GM12878 (cell line): ENCODE data around the gene SLC20A1. TPM values are rescaled to one million over a fixed set of nuclear protein-coding genes. Genes with fewer than 3 reads are reported as not detected.

Source experiments
- ATAC-seq: fragments of 200-7000 bp; cut with Tn5 transposase; 3 replicates; pipeline ENCODE4 v1.9.1; 2020; ENCODE audit warnings: mild to moderate bottlenecking, moderate library complexity
- BruUV-seq: library from RNA; stranded (reverse); fragments of 400-500 nt; replicated peaks from 2 replicates; lab custom pipeline; 2021; lab: Mats Ljungman, UMichigan
- CTCF ChIA-PET: fragments of 300-600 bp; sonication (Branson Sonifier 250); formaldehyde crosslinking; extraction: SDS; loops from one replicate; lab custom pipeline; 2021; ENCODE audit warnings: inconsistent platforms; lab: Yijun Ruan, JAX
- POLR2A ChIA-PET: fragments of 350-600 bp; formaldehyde crosslinking; extraction: SDS; loops from one replicate; lab custom pipeline; 2021; ENCODE audit warnings: inconsistent platforms; lab: Charles Lee
- RAD21 ChIA-PET: fragments of 300-600 bp; sonication (Branson Sonifier 250); formaldehyde crosslinking; loops from one replicate; lab custom pipeline; 2023; ENCODE audit warnings: antibody characterized with exemption; ENCODE audit not compliant: unreplicated experiment; lab: Charles Lee
- SMC1A ChIA-PET: fragments of 300-600 bp; sonication (Branson Sonifier 250); formaldehyde crosslinking; loops from one replicate; lab custom pipeline; 2023; ENCODE audit not compliant: unreplicated experiment, uncharacterized antibody; lab: Charles Lee
- DNase-seq: peaks from one replicate; pipeline ENCODE4 v3.0.0-alpha.2; 2011; ENCODE audit warnings: low read depth, low spot score
- FAIRE-seq: peaks from 3 replicates; lab custom pipeline; 2011; peaks lifted over from hg19 to GRCh38; lab: Jason Lieb, UNC
- H2AFZ ChIP-seq: 2 replicates; pipeline ENCODE4 v1.6.0; 2011; ENCODE audit warnings: low read depth, low read length, control low read depth; ENCODE audit not compliant: control insufficient read depth
- H3K27ac ChIP-seq: 2 replicates; pipeline ENCODE4 v1.5.1; 2011; ENCODE audit warnings: control low read depth; ENCODE audit not compliant: control insufficient read depth, insufficient read depth
- H3K27me3 ChIP-seq, 2 experiments: replicated peaks in 1 of 2; 2 replicates each; pipeline versions ENCODE4 v1.6.0 to v1.6.1; 2011; ENCODE audit warnings: low read length in 1 of 2; ENCODE audit not compliant: control insufficient read depth in 2 of 2, insufficient read depth in 2 of 2
- H3K36me3 ChIP-seq, 2 experiments: 2 replicates each; pipeline ENCODE4 v1.5.1; 2011; ENCODE audit warnings: low read length in 1 of 2; ENCODE audit not compliant: control insufficient read depth in 2 of 2, insufficient read depth in 2 of 2
- H3K4me1 ChIP-seq: 2 replicates; pipeline ENCODE4 v1.6.1; 2011; ENCODE audit warnings: mild to moderate bottlenecking, low read length, moderate library complexity, mixed read lengths; ENCODE audit not compliant: control insufficient read depth, insufficient read depth
- H3K4me2 ChIP-seq: 2 replicates; pipeline ENCODE4 v1.6.0; 2011; ENCODE audit warnings: control low read depth; ENCODE audit not compliant: control insufficient read depth, insufficient read depth
- H3K4me3 ChIP-seq: fragments of 200-600 bp; sonication (generic); 2 replicates; pipeline ENCODE4 v1.5.1; 2016
- H3K79me2 ChIP-seq: 2 replicates; pipeline ENCODE4 v1.6.0; 2011; ENCODE audit warnings: low read length; ENCODE audit not compliant: control insufficient read depth, insufficient read depth
- H3K9ac ChIP-seq: 2 replicates; pipeline ENCODE4 v1.8.0; 2011; ENCODE audit warnings: low read length, control low read depth, mixed read lengths; ENCODE audit not compliant: control insufficient read depth, insufficient read depth
- H3K9me3 ChIP-seq: replicated peaks from 3 replicates; pipeline ENCODE4 v1.5.1; 2011; ENCODE audit warnings: mild to moderate bottlenecking, low read length; ENCODE audit not compliant: control insufficient read depth, insufficient read depth
- H4K20me1 ChIP-seq: 2 replicates; pipeline ENCODE4 v1.6.0; 2011; ENCODE audit not compliant: control insufficient read depth, insufficient read depth
- ATF3 ChIP-seq: IDR thresholded peaks from 2 replicates; pipeline ENCODE4 v1.6.1; 2011; ENCODE audit warnings: low read depth, mild to moderate bottlenecking, low read length, moderate library complexity, borderline replicate concordance; ENCODE audit errors: extremely low read depth
- CEBPZ ChIP-seq: fragments of 150-350 bp; IDR thresholded peaks from 2 replicates; pipeline ENCODE4 v1.6.1; 2016; ENCODE audit warnings: low read depth, low read length
- LARP7 ChIP-seq: fragments of 450-650 bp; IDR thresholded peaks from 2 replicates; pipeline ENCODE4 v1.6.1; 2017; ENCODE audit warnings: mild to moderate bottlenecking
- MXI1 ChIP-seq: fragments of 150-350 bp; IDR thresholded peaks from 2 replicates; pipeline ENCODE4 v1.6.1; 2011; ENCODE audit warnings: low read depth, mild to moderate bottlenecking, inconsistent platforms, low read length, improper control_type of control experiment
- PKNOX1 ChIP-seq: fragments of 450-650 bp; IDR thresholded peaks from 2 replicates; pipeline ENCODE4 v1.6.1; 2016; ENCODE audit warnings: mild to moderate bottlenecking
- SMAD1 ChIP-seq: fragments of 450-650 bp; IDR thresholded peaks from 2 replicates; pipeline ENCODE4 v1.6.1; 2018; ENCODE audit warnings: mild to moderate bottlenecking, low read depth; ENCODE audit not compliant: partially characterized antibody
- SP1 ChIP-seq: IDR thresholded peaks from one replicate; pipeline ENCODE4 v1.6.1; 2011; ENCODE audit warnings: low read depth, low read length
- SPI1 ChIP-seq: IDR thresholded peaks from 2 replicates; pipeline ENCODE4 v1.6.1; 2011; ENCODE audit warnings: low read depth, mild to moderate bottlenecking, low read length, moderate library complexity, borderline replicate concordance; ENCODE audit not compliant: insufficient read depth
- SUPT20H ChIP-seq: IDR thresholded peaks from 2 replicates; pipeline ENCODE4 v1.6.1; 2011; ENCODE audit warnings: low read depth, mild to moderate bottlenecking, low read length, moderate library complexity, borderline replicate concordance; ENCODE audit not compliant: control insufficient read depth
- WGBS: methylation state at CpG from one replicate; pipeline ENCODE4 v1.1.6; 2016; ENCODE audit warnings: low lambda C conversion rate; ENCODE audit not compliant: insufficient replicate concordance, insufficient coverage; ENCODE audit errors: missing lambda C conversion rate; 5-methylcytosine and 5-hydroxymethylcytosine counted together
- in situ Hi-C: fragments of 300-500 bp; cut with MboI; formaldehyde crosslinking; loops from 9 replicates; pipeline ENCODE4 v1.14.3; 2018; ENCODE audit warnings: mixed read lengths
- intact Hi-C: fragments of 100-400 bp; cut with micrococcal nuclease; formaldehyde crosslinking; loops from one replicate; pipeline ENCODE4 v1.14.2; 2022; ENCODE audit not compliant: unreplicated experiment
- polyA plus RNA-seq, 11 experiments: library from polyadenylated mRNA; depleted of rRNA in 4 of 11; unstranded in 6 of 11; stranded (reverse) in 5 of 11; fragments of >200 nt; fragmentation: Nextera tagmentation in 4 of 11; fragmentation: Illumina TruSeq in 1 of 11; extraction: Ambion mirVana in 4 of 11; extraction: Trizol in 1 of 11; gene quantifications; 1 replicate in 1 of 11; 2 replicates in 10 of 11; pipeline versions ENCODE4 v1.2.1 to v1.2.3, GENCODE V29; 2011 to 2016; ENCODE audit warnings: inconsistent platforms in 2 of 11, missing spikeins in 2 of 11, low read depth in 1 of 11
- total RNA-seq, 4 experiments: library from RNA; depleted of rRNA in 3 of 4; stranded (reverse); fragments of >200 nt in 3 of 4; fragmentation: Illumina TruSeq in 1 of 4; extraction: Trizol in 1 of 4; gene quantifications; 2 replicates each; pipeline versions ENCODE4 v1.2.1 to v1.2.3, GENCODE V29; 2013 to 2021
- TF ChIP-seq, protein P1 (sequence below): fragments of 450-650 bp; IDR thresholded peaks from 2 replicates; pipeline ENCODE4 v1.6.1; 2017; ENCODE audit warnings: mild to moderate bottlenecking, low read depth, inconsistent platforms; ENCODE audit not compliant: poor library complexity, severe bottlenecking
- TF ChIP-seq, protein P2 (sequence below): fragments of 450-650 bp; conservative IDR thresholded peaks from 2 replicates; pipeline ENCODE4 v1.6.1; 2017; ENCODE audit warnings: mild to moderate bottlenecking, moderate library complexity

The SLC20A1 gene
- total and polyA plus RNA-seq, 10 of the 15 experiments (the other 5 are each of a cell fraction or from before 2014, with no cell fraction given): 21.2 to 59.1 (median 43.2) TPM

DNA sequence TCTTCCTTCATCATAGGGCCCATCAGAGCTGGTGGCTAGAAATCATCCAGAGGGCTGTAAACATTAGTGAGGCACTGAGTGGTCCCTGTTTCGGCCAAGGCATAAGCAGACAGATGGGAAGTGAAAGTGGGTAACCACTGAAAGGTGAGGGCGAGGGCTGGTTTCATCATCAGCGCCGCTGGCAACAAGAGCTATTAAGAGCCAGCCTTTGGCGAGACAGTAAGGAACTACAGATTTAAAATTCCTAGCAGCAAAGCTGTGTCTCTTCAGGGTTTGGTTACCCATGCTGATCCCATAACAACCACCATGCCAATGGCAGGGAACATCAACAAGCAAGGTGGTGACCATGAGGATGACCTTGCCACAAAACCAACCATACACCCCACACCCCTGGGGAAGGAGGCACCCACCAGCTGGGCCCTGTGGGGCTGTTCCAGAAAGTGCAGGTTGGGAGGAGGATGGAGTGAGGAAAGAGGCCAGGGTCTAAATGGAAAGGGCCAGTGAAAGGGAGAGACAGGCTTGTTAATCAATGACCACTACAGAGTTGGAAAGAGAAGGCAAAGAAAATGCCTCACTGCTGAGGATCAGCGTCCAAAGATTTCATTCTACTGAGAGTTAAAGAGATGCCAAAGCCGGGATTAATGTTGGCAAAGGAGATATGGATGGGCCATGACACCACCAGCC lies 9.0 kb upstream of the SLC20A1 start (continued):
- TF ChIP-seq, protein P1, sequence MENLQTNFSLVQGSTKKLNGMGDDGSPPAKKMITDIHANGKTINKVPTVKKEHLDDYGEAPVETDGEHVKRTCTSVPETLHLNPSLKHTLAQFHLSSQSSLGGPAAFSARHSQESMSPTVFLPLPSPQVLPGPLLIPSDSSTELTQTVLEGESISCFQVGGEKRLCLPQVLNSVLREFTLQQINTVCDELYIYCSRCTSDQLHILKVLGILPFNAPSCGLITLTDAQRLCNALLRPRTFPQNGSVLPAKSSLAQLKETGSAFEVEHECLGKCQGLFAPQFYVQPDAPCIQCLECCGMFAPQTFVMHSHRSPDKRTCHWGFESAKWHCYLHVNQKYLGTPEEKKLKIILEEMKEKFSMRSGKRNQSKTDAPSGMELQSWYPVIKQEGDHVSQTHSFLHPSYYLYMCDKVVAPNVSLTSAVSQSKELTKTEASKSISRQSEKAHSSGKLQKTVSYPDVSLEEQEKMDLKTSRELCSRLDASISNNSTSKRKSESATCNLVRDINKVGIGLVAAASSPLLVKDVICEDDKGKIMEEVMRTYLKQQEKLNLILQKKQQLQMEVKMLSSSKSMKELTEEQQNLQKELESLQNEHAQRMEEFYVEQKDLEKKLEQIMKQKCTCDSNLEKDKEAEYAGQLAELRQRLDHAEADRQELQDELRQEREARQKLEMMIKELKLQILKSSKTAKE: peak; percentile 98
- peak; percentile 92 for TF ChIP-seq SPI1
- no peak for TF ChIP-seq PKNOX1
- peak; percentile 49 for TF ChIP-seq SP1

DNA sequence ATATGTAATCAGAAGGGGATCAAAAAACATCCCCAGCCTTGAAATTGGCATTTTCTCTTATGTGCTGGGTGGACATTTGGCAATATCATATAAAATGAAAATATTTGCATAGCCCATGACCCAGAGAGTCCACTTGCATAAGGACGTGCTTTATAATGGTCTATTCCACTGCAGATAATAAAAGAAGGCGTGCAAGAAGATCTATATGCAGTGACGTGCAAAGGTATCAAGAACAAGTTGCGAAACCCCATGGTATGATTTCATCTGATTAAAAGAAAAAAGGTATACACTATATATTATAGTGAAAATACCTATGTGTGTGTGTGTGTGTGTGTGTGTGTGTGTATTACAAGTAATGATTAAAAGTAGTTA lies 8.5 kb upstream of the SLC20A1 start:
- Histone ChIP-seq H4K20me1 (no peaks in the 10 kb centered on the region), H3K36me3 (no peaks in the 10 kb centered on the region), H3K79me2 (no peaks in the 10 kb centered on the region), H3K27ac (no peak overlapping the region), H3K27me3 (peaks cover 0 to 2% of the 10 kb centered on the region in 2 experiments; a peak in 2 of 4 replicates), H2AFZ (no peak overlapping the region), H3K9me3 (no peaks in the 10 kb centered on the region), H3K9ac (no peak overlapping the region), H3K4me2 (no peak overlapping the region), H3K4me3 (no peak overlapping the region), H3K4me1 (peaks cover 23% of the 10 kb centered on the region)
- POLR2A ChIA-PET: interaction anchor here (0.6 to 13.6 kb wide), 10 partner anchors 8 to 748 kb away, joined by 3 to 143 read pairs (median 4); partner anchors contain the start of gene SLC20A1
- WGBS: 71% methylated on average over 4 of the region's 4 CpGs
- no TSS peak for BruUV-seq
- DNase-seq (no peak), FAIRE-seq (no peak), ATAC-seq (no peak)
- intact Hi-C loops (no loop called here), in situ Hi-C loops (no loop called here)
- SMC1A ChIA-PET: interaction anchor here (0.9 to 15.4 kb wide), 8 partner anchors 7 to 88 kb away, joined by 3 to 455 read pairs (median 15); partner anchors contain the start of genes NT5DC4 and SLC20A1
- RAD21 ChIA-PET: interaction anchor here (0.8 to 16.3 kb wide), 7 partner anchors 8 to 88 kb away, joined by 3 to 494 read pairs (median 4); partner anchors contain the start of genes NT5DC4 and SLC20A1
- CTCF ChIA-PET: interaction anchor here (0.6 to 16.6 kb wide), 7 partner anchors 8 to 91 kb away, joined by 3 to 671 read pairs (median 15); no protein-coding TSS in a partner anchor
- TF ChIP-seq, protein P2, sequence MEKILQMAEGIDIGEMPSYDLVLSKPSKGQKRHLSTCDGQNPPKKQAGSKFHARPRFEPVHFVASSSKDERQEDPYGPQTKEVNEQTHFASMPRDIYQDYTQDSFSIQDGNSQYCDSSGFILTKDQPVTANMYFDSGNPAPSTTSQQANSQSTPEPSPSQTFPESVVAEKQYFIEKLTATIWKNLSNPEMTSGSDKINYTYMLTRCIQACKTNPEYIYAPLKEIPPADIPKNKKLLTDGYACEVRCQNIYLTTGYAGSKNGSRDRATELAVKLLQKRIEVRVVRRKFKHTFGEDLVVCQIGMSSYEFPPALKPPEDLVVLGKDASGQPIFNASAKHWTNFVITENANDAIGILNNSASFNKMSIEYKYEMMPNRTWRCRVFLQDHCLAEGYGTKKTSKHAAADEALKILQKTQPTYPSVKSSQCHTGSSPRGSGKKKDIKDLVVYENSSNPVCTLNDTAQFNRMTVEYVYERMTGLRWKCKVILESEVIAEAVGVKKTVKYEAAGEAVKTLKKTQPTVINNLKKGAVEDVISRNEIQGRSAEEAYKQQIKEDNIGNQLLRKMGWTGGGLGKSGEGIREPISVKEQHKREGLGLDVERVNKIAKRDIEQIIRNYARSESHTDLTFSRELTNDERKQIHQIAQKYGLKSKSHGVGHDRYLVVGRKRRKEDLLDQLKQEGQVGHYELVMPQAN: no peak
- no peak for TF ChIP-seq CEBPZ
- no peak for TF ChIP-seq LARP7
- no peak for TF ChIP-seq SMAD1
- TF ChIP-seq SUPT20H: no peak
- TF ChIP-seq MXI1: no peak
- TF ChIP-seq ATF3: no peak
